ENCODE measurements around the gene CFAP46.

DNA sequence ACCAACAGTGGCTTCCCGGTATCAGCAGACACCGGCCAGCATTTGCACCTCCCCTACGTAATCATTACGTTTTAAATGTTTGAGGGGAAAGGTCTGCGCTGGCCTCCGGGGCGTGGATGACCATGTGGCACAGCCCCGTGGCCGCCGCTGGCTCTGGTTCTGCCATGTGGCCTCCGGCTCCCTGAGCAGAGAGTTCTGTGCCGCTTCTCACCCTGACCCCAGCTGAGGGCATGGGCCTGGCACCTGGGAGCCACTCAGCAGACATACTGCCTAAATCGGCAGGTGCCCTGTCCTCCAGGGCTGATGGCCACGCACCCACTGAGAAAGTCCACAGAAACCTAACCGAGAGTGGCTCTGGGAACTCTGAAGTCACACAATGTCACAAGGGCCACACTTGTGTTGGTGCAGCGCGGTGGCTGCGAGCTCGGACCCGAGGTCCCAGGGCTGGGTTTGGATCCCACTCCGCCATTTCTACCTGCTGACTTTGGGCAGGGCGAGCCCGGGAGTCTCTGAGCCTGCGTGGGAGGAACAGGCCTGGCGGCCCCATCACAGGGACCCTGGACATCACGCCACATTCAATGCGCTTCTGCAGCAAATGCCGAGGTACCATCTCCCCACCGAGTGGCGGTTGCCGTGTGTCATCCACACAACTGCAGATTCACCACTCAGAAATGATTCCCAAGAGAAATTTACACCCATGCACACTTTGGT is 25.3 kb downstream of the CFAP46 start:
- TF ChIP-seq CTCF (conservative IDR thresholded peaks at IDR 0.05; ENCODE audit: low read length) (no peak), EZH2phosphoT487 (IDR thresholded peaks at IDR 0.05; ENCODE audit: borderline replicate concordance, low read depth, low read length) (no peak)
